ENCODE results near the gene NHSL1.

The NHSL1 gene

GRCh38 chr6:138442663-138443062 lies 56.6 kb downstream of the NHSL1 start:
- WGBS (ENCODE audit: insufficient coverage, insufficient read length) = no CpG with 5 or more reads among the region's 2 CpGs
- H3K27me3 ChIP-seq (ENCODE audit: control insufficient read depth, insufficient read depth, low read length) = no peaks in the 10 kb centered on the region
- H3K27ac ChIP-seq (ENCODE audit: low read length) = no peak overlapping the region
- no peak for DNase-seq (ENCODE audit: low read depth, low spot score)
- no peak overlapping the region for H3K4me3 ChIP-seq (ENCODE audit: low read length)
- H3K4me1 ChIP-seq (ENCODE audit: control insufficient read depth, insufficient read depth, low read length) = no peaks in the 10 kb centered on the region
- no peaks in the 10 kb centered on the region for H3K36me3 ChIP-seq (ENCODE audit: control insufficient read depth, insufficient read depth, low read length)
- no peaks in the 10 kb centered on the region for H3K9me3 ChIP-seq (ENCODE audit: control insufficient read depth, insufficient read depth, low read length)

GRCh38 chr6:138441965-138442364 lies 57.3 kb downstream of the NHSL1 start:
- no peaks in the 10 kb centered on the region for H3K4me1 ChIP-seq (ENCODE audit: control insufficient read depth, insufficient read depth, low read length)
- DNase-seq (ENCODE audit: low read depth, low spot score) = no peak
- WGBS (ENCODE audit: insufficient coverage, insufficient read length) = no CpG with 5 or more reads among the region's 6 CpGs

GRCh38 chr6:138440758-138441357 lies 58.4 kb downstream of the NHSL1 start:
- no peak overlapping the region for H3K27ac ChIP-seq (ENCODE audit: low read length)
- H3K4me1 ChIP-seq (ENCODE audit: control insufficient read depth, insufficient read depth, low read length) = no peaks in the 10 kb centered on the region
- H3K9me3 ChIP-seq (ENCODE audit: control insufficient read depth, insufficient read depth, low read length) = no peaks in the 10 kb centered on the region
- H3K4me3 ChIP-seq (ENCODE audit: low read length) = no peak overlapping the region
- H3K36me3 ChIP-seq (ENCODE audit: control insufficient read depth, insufficient read depth, low read length) = no peaks in the 10 kb centered on the region
- DNase-seq (ENCODE audit: low read depth, low spot score) = no peak
- no CpG with 5 or more reads among the region's 4 CpGs for WGBS (ENCODE audit: insufficient coverage, insufficient read length)
- H3K27me3 ChIP-seq (ENCODE audit: control insufficient read depth, insufficient read depth, low read length) = no peaks in the 10 kb centered on the region

More at GRCh38 chr6:138441965-138442364, 57.3 kb downstream of the NHSL1 start:
- Histone ChIP-seq H3K27ac (ENCODE audit: low read length) (no peak overlapping the region), H3K36me3 (ENCODE audit: control insufficient read depth, insufficient read depth, low read length) (no peaks in the 10 kb centered on the region), H3K4me3 (ENCODE audit: low read length) (no peak overlapping the region), H3K9me3 (ENCODE audit: control insufficient read depth, insufficient read depth, low read length) (no peaks in the 10 kb centered on the region), H3K27me3 (ENCODE audit: control insufficient read depth, insufficient read depth, low read length) (no peaks in the 10 kb centered on the region)

DNA sequence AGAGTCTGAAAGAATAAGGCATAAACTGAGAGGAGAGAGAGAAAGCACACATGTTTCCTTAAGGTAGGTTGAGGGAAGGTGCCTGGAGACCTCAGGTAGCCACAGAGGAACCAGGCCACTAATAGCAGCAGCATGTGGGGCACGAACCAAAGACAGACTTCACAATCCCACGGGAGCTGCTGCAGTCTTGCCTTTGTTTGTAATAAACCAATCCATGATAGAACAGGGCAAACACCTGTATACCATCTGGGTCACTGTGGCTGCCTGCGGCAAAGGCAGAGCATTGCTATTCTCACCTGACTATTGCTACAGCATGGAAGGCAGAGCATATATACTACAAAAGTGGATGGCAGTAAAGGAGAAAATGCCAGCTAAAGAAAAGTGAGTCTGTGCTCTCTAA lies 59.0 kb downstream of the NHSL1 start:
- DNase-seq (ENCODE audit: low read depth, low spot score) = no peak
- H3K27me3 ChIP-seq (ENCODE audit: control insufficient read depth, insufficient read depth, low read length) = no peaks in the 10 kb centered on the region
- H3K4me3 ChIP-seq (ENCODE audit: low read length) = no peak overlapping the region
- no CpG with 5 or more reads among the region's 3 CpGs for WGBS (ENCODE audit: insufficient coverage, insufficient read length)
- no peaks in the 10 kb centered on the region for H3K4me1 ChIP-seq (ENCODE audit: control insufficient read depth, insufficient read depth, low read length)
- no peak overlapping the region for H3K27ac ChIP-seq (ENCODE audit: low read length)
- no peaks in the 10 kb centered on the region for H3K9me3 ChIP-seq (ENCODE audit: control insufficient read depth, insufficient read depth, low read length)
- no peaks in the 10 kb centered on the region for H3K36me3 ChIP-seq (ENCODE audit: control insufficient read depth, insufficient read depth, low read length)

- Histone ChIP-seq H3K4me3 (ENCODE audit: low read length) (no peak overlapping the region), H3K9me3 (ENCODE audit: control insufficient read depth, insufficient read depth, low read length) (no peaks in the 10 kb centered on the region), H3K36me3 (ENCODE audit: control insufficient read depth, insufficient read depth, low read length) (no peaks in the 10 kb centered on the region), H3K4me1 (ENCODE audit: control insufficient read depth, insufficient read depth, low read length) (no peaks in the 10 kb centered on the region), H3K27ac (ENCODE audit: low read length) (no peak overlapping the region), H3K27me3 (ENCODE audit: control insufficient read depth, insufficient read depth, low read length) (no peaks in the 10 kb centered on the region)
- no peak for DNase-seq (ENCODE audit: low read depth, low spot score)
- no CpG with 5 or more reads among the region's 7 CpGs for WGBS (ENCODE audit: insufficient coverage, insufficient read length)
Measured at GRCh38 chr6:138439546-138439945, 59.7 kb downstream of the NHSL1 start.

GRCh38 chr6:138434925-138435324 lies 64.4 kb downstream of the NHSL1 start:
- H3K36me3 ChIP-seq (ENCODE audit: control insufficient read depth, insufficient read depth, low read length) = no peaks in the 10 kb centered on the region
- no peaks in the 10 kb centered on the region for H3K9me3 ChIP-seq (ENCODE audit: control insufficient read depth, insufficient read depth, low read length)
- H3K4me1 ChIP-seq (ENCODE audit: control insufficient read depth, insufficient read depth, low read length) = no peaks in the 10 kb centered on the region
- WGBS (ENCODE audit: insufficient coverage, insufficient read length) = no CpG with 5 or more reads among the region's 4 CpGs
- H3K4me3 ChIP-seq (ENCODE audit: low read length) = no peak overlapping the region
- no peak for DNase-seq (ENCODE audit: low read depth, low spot score)
- H3K27ac ChIP-seq (ENCODE audit: low read length) = no peak overlapping the region
- H3K27me3 ChIP-seq (ENCODE audit: control insufficient read depth, insufficient read depth, low read length) = no peaks in the 10 kb centered on the region

DNA sequence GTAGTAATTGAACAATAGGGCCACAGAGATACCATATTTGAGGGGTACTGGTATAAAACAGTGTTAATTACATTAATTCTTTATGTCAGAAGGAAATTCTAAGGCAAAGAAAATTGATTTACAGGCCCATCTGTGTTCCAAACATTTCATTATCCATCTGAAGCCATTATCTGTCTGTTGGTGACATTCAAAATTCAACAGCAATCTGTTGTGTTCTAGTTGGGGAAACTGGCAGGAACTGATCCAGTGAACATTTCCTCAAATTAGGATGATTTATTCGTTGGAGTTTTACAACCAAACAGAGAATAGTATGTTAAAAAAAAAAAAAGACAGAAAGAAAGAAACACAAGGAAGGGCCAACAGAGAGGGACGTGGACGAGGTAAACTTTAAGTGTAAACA lies 65.2 kb downstream of the NHSL1 start:
- Histone ChIP-seq H3K36me3 (ENCODE audit: control insufficient read depth, insufficient read depth, low read length) (no peaks in the 10 kb centered on the region), H3K9me3 (ENCODE audit: control insufficient read depth, insufficient read depth, low read length) (no peaks in the 10 kb centered on the region), H3K4me1 (ENCODE audit: control insufficient read depth, insufficient read depth, low read length) (no peaks in the 10 kb centered on the region), H3K27ac (ENCODE audit: low read length) (no peak overlapping the region), H3K27me3 (ENCODE audit: control insufficient read depth, insufficient read depth, low read length) (no peaks in the 10 kb centered on the region), H3K4me3 (ENCODE audit: low read length) (no peak overlapping the region)
- no CpG with 5 or more reads among the region's 3 CpGs for WGBS (ENCODE audit: insufficient coverage, insufficient read length)
- DNase-seq (ENCODE audit: low read depth, low spot score) = no peak

- no peaks in the 10 kb centered on the region for H3K9me3 ChIP-seq (ENCODE audit: control insufficient read depth, insufficient read depth, low read length)
- no peaks in the 10 kb centered on the region for H3K36me3 ChIP-seq (ENCODE audit: control insufficient read depth, insufficient read depth, low read length)
- no peak for DNase-seq (ENCODE audit: low read depth, low spot score)
- H3K27ac ChIP-seq (ENCODE audit: low read length) = no peak overlapping the region
- no peak overlapping the region for H3K4me3 ChIP-seq (ENCODE audit: low read length)
- no peaks in the 10 kb centered on the region for H3K27me3 ChIP-seq (ENCODE audit: control insufficient read depth, insufficient read depth, low read length)
- WGBS (ENCODE audit: insufficient coverage, insufficient read length) = no CpG with 5 or more reads among the region's 11 CpGs
- no peaks in the 10 kb centered on the region for H3K4me1 ChIP-seq (ENCODE audit: control insufficient read depth, insufficient read depth, low read length)
Measured at GRCh38 chr6:138432063-138432356, 67.3 kb downstream of the NHSL1 start.

- no peak for DNase-seq (ENCODE audit: low read depth, low spot score)
- no peaks in the 10 kb centered on the region for H3K27me3 ChIP-seq (ENCODE audit: control insufficient read depth, insufficient read depth, low read length)
- H3K27ac ChIP-seq (ENCODE audit: low read length) = no peak overlapping the region
- no peaks in the 10 kb centered on the region for H3K36me3 ChIP-seq (ENCODE audit: control insufficient read depth, insufficient read depth, low read length)
- no peaks in the 10 kb centered on the region for H3K4me1 ChIP-seq (ENCODE audit: control insufficient read depth, insufficient read depth, low read length)
- no CpG with 5 or more reads among the region's 19 CpGs for WGBS (ENCODE audit: insufficient coverage, insufficient read length)
- no peak overlapping the region for H3K4me3 ChIP-seq (ENCODE audit: low read length)
- no peaks in the 10 kb centered on the region for H3K9me3 ChIP-seq (ENCODE audit: control insufficient read depth, insufficient read depth, low read length)
Measured at GRCh38 chr6:138431256-138432062, 67.8 kb downstream of the NHSL1 start.

DNA sequence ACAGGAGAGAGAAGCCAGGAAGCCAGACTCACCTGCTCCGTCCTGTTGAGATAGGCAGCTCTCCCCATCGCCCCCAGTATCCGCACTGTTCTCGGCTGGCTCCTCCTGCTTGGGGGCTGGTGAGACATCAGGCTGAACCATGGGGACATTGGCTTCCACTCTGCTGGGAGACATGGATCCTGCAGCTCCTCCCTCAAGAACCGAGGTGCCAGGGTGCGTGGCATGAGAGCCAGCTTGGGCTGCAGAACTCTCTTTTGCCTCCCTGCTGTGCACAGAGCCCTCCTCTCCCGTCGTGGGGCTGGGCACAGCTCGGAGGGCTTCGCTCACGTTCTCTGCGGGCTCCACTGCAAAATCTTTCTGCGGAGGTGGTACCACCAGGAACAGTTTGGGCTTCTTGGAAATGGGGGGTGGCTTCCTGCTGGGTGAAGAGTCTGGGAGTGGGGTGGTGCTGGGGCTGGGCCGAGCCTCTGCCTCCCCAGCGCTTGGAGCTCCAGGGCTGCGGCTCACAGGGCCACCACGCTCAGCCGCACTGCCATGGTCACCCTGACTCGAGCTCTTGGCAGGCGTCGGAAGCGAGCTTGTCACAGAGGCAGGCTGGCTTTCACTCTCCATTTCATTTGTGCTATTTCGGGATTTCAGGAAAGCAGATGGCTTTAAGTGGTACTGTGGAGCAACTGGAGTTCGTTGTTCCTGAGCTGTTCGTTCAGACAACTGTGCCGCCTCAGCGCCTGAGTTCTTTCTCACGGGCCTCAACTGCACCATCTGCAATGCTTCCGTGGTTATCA lies 68.7 kb downstream of the NHSL1 start:
- no CpG with 5 or more reads among the region's 29 CpGs for WGBS (ENCODE audit: insufficient coverage, insufficient read length)
- Histone ChIP-seq H3K27me3 (ENCODE audit: control insufficient read depth, insufficient read depth, low read length) (no peaks in the 10 kb centered on the region), H3K9me3 (ENCODE audit: control insufficient read depth, insufficient read depth, low read length) (no peaks in the 10 kb centered on the region), H3K4me3 (ENCODE audit: low read length) (no peak overlapping the region), H3K27ac (ENCODE audit: low read length) (no peak overlapping the region), H3K4me1 (ENCODE audit: control insufficient read depth, insufficient read depth, low read length) (no peaks in the 10 kb centered on the region), H3K36me3 (ENCODE audit: control insufficient read depth, insufficient read depth, low read length) (no peaks in the 10 kb centered on the region)
- DNase-seq (ENCODE audit: low read depth, low spot score) = no peak

All from iPS DF 6.9 (cell line).